GM21786 (cell line): ENCODE results near the gene CTCFL.

ENCODE experiments used
- ATAC-seq: cut with Tn5 transposase; IDR thresholded peaks from one replicate; pipeline ENCODE4 v1.9.1; 2021; ENCODE audit not compliant: unreplicated experiment

CTCFL gene

DNA sequence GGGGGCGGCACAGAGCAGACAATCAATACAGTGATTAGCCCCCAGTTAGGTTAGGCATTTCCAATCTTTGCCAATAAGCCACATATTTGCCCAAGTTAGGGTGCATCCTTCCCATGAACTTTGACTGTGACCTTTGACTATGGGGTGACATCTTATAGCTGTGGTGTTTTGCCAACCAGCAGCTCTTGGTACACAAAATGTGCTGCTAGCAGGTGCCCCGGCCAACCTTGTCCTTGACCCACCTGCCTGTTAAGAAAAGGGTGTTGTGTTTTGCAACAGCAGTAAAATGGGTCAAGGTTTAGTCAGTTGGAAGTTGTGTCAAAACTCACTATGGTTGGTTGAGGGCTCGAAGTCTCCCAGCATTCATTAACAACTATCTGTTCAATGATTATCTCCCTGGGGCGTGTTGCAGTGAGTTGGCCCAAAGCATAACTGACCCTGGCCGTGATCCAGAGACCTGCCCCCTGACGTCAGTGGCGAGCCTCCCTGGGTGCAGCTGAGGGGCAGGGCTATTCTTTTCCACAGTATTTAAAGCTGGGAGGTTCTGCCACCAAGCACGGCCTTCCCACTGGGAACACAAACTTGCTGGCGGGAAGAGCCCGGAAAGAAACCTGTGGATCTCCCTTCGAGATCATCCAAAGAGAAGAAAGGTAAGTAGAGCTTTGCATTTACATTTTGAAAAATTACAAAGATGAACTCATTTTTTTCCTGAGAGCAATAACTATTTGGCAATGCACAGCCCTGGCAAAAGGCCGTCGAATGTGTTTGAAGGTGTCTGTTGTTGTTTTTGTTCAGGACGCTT is 35.8 kb upstream of the CTCFL start, which contains the start of gene PCK1:
PCK1 (plus strand) TSS at position 557 of the 802 bp plus-strand sequence. CDS start 302 bp downstream, outside the sequence.
- ATAC-seq, result no peak

DNA sequence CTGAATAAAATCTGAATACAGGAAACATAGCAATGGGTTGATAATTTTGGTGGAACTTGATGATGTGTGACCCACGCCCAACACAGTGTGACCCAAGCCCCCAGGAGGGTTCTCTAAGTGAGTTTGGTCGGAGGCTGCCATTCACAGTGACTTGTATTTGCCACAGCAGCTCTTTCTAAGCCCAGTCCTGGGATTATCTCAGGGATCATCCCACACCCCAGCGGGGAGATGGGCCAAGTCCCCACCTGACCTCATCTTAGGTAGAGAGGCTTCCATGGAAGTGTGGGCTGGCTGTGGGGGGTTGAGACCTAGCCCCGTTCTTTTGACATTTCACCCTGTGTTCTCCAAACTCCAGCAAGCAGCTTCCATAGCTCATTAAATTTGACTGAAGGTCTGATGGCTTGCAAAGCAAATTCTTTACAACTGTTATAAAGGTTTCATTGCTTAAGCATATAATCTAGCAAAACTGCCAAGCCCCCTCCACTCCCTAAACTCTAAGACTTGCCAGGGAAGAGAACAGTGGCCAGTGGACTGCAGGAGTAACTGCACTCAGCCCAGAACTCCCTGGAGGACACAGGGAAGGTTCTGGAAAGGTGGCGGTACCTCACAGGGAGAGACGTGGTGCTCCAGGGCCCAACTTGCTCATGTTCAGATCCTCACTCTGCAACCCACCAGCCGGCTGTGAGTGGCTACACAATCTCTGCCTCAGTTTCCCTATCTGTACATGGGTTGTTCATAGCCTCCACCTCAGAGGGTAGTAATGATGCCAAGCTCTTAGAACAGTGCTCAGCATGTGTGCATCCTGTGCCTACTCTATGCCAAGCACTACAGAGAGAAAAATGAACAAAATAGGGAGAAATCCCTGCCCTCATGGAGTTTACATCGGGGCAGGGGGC is 35.0 kb upstream of the CTCFL start:
- no peak for ATAC-seq

DNA sequence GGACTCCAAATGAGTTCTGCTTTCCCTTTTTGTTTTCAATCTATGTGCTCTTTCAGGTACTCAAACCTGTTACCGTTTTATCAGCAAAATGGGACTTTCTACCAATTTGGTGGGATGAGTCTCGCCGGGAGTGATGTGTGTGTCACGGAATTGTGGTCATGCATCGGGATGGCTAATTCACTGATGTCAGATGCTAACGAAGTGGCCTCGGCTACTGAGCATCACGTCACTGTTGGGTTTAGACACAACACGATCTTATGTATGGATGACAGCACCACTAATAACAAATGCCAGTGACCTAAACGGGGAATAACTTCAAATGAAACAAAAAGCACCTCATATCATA is 34.3 kb upstream of the CTCFL start:
- no peak for ATAC-seq

DNA sequence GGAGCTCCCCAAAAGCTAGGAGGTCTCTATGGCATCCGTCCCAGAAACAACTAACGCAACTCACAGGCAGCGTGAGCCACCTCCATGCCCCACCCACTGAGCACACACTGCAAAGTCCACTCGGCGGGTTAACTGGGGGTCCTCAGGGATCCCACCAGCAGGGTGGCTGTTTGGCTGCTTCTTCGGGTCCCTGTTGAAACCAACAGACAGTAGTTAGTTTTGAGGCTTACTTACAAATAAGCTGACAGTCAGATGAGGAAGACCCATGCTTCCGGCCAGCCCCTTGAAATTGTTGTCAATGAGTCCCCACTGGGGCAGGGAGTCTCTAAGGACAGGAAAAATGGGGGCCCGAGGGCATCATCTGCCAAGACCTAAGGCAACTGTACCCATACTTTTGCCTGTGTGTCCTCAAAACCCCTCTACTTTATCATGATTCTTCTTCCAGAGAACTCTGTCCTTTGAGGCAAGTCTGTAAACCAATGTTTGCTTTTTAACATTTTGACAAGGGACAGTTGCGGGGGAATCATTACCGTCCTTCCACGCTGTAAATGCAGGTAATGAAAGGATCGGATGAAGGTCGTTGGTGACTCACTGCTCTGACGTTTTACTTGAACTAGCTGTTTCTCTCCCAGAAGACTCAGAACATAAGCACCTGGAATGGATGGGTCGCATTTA is 33.8 kb upstream of the CTCFL start:
- ATAC-seq, result no peak

DNA sequence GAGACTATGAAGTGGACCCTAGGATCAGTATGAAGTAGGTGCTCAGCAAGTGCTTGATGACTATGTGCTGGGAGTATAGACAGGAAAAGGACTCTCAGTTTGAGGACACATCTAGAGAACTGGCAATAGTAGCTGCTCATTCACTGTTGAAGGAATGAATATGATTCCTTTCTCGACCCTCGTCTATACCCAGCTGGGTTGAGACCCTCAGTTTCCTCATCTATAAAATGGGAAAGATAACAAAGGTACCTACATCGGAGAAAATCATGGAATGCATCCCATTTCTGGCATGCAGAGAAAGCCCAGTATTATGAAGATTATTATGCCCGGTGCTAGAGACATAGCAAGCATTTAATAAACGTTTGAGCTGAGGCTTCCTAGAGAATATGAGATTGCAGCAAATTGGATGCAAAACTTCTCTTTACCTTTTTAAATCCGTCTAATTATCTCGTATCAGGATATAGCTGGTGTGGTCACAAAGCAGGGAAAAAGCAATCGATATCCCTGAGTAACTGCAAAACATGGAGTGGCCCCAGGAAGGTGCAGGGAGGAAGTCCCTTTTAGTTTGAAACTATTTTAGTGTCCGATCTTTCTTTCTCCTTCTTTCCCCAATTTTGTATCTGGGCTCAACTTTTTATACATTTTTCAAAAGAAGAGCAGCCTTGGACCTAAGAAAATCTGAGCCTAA is 33.1 kb upstream of the CTCFL start:
- no peak for ATAC-seq

DNA sequence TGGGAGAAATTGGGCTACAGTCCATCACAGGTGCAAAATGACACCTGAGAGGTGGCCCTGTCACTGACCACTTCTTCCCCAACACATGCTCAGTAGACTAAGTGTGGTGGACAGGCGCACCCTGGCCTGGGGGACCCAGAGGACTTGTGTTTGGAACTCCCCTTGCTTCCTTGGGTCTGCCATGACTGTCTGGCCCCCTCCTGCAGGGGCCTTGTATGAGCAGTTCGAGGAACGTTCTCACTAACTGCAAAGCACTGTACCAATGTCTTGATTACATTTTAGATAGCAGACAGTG is 32.0 kb upstream of the CTCFL start:
- no peak for ATAC-seq

DNA sequence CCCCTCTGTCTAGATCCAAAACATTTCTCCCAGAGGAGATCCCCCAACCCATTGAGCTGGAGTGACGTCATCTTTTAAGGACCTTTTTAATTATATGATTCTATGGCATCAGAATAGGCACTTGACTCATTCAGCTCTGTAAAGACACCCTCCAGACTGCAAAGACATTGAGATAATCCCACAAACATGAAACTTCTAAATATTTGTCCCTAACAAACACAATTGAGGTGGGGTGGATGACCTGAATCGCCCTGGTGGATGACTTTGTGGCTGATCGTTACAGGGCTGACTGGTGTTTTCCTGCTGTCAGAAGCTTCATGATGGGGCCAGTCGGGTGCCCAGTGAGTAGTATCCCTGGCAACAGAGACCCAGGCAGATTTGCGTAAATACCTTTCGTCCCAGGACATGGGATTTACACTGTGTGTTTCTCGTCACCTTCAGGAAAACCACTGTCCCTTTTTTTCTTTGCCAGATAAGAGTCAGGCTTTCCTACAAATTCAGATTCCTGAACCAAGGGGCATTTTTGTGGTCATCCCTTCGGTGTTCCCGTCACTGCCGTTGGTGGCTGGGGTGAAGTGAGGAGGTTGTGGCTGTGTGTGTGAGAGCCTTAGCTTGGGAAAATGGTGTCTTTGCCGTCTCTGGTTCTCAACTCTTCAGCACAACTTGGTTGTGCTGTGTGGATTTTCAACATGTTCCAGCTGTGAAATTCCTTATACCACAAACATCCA is 30.7 kb upstream of the CTCFL start:
- no peak for ATAC-seq

DNA sequence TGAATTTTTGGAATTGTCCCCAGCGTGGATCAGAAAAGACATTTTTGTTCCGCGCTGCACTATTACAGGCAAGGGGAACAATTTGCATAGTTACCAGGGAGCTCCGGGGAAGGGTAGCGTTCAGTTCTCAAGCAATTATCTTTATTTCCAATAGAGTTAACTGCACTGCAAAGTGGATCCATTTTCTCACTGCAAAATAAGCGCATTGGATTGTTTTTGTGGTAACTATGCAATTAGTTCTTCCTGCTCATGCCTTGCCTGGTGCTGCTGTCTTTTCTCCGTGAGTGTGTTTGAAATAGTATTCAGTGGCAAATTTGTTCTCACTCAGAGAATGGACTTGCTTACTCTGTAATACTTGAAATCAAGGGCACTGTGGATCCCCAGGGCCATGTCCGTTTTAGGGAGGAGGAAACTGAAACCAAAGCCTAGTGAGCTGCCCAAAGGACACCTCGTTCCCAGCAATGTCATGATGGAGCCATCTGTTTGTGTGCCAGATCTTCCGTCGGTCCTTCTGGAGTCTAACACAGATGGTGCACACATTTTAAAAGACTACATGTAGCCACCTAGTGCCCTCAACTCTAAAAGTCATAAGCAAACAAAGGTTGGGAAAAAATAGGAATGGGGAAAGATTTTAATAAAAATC is 28.6 kb upstream of the CTCFL start:
- no peak for ATAC-seq

DNA sequence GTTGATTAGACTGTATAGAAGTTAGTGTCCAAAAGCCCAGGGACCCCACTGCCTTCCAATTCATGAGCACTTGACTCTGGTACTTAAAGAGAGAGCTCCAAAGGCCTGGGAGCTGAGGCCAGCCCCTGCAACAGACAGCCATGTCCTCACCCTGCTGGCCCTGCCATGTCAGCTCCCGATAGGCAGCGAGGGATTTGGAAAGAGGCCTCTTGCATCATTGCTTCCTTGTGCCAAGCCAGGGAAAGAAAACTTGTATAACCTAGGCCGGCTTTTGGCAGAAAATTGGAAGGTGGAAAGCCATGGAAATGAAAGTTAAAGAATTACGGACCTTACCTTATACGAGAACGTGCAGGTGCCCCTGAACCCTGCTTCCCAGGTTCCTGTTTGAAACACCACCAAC is 27.5 kb upstream of the CTCFL start:
- ATAC-seq, result no peak

DNA sequence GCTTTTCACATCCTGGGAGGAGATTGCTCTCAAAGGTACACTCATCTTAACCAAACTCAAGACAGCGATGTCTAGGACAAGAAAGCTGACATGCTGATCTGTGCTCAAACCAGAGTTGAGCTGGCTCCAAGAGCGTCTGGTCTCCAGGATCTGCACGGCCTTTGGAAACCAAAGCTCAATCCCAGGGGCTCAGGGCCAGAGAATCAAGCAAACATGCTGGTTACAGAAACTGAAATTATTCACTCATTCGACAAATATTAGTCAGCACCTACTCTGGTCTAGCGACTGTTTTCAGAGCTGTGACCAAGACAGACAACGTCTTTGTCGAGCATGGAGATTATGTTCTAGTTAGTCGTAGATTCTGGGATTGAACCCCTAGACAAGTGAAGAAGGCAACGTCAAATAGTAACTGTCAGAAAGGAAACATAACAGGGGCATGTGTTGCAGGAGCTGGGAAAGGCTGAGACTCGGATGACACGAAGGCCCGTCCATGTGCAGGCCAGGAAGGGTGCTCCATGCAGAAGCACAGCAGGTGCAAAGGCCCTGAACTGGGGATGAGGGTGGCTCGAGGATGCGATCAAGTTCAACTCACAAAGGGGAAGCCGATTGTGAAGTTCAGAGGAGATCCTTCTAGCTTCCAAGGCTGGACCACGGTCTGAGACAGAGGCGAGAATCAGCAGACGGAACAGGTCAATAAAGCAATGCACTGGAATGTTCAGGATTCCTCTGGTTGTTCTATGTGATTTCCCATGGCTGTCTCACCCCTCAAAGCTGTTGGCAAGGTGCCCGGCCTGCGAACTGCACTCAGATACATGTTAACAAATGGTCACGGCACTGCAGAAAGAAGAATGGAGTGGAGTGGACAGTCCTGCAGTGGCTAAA is 23.5 kb upstream of the CTCFL start:
- ATAC-seq, result no peak

DNA sequence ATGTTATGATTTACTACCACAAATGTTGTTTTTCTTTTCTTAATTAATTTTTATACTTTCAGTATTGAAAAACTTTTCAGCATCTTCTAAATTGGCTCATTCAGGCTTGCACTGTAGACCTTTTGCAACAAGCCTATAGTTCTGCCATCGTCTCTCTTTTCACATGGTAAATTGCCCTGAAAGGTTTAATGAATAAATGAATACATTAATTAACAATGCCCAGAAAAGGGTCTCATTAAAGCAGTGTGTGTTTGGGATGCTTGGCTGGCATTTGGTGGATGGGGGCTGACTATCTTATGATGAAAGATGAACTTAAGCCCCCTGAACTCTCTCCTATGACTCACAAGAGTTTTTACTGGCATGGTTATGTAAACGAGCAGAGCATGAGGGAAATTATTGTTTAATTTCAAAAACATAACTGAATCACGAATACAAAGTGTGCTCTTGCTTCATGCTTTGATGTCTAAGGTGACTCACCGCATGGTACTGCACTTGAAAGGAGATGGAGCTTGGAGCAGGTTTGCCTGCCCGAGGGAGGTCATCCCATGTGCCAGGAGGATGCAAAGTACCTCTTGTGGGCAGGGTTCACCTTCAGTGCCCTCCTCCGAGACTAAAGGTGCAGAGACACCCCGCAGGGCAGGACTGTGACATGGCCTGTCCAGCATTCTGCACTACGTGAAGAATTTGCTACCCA is 22.2 kb upstream of the CTCFL start:
- no peak for ATAC-seq

DNA sequence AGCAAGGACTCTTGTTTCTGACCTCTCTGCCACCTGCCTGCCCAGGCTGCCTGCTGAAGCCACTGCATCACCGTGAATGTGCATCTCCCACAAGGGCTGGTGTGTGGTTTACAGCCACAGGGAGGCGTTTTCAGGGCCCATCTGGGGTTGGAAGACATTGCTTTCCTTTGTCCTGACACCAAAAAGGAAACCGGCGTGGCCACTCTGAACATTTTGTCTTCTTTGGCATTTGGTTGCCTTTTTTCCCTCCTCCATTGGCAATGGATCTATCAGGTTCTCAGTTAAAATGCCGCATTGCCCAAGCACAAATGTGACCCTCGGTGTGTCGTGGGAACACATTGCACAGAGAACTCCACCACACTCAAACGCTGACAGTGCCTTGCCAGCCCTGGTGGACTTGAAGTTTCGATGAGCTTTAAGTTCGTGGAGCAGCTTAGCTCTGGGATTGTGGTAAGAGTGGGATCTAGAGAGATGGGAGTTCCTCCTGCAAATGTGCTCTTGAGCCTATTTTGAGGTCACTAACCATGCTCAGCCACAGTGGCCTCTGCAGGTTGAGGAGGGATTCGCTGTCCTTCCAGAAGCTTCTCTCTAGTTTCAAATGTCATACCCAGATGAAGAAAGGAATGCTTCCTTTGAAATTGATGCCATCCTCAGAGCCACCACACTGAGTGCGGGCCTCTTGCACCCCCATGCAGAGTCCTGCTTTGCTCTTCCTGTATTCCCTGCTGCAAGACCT is 21.2 kb upstream of the CTCFL start:
- no peak for ATAC-seq

DNA sequence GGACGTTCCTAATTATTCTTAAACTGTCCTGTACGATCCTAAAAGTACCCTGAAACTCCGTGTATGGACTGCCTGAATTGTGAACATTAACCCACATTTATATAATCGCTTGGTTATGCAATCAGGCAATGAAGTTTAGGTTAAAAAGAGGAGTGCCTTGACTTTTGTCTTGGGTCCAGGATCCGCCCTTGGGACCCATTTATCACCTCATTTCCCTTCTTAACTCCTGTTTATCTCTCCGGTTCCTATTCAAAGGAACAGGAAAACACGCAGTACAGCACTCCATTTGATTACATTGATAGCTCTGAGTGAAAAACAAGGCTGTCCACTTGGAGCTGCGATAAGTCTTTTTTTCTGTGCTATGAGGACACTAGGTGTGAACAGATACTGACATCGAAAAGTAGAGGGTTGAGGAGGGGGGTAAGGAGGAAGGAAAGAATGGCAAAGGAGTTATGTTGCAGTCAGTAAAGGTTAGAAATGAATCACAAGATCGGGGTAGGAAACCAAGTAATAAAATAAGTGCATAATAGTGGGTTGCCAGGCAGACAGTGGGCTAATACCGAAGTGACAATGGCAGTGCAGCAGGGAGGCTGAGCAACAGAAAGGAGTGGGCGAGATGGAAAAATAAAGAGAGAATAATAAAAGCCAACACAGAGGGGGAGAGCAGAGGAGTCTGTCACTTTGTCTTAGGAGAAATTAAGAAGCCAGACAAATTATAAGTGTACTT is 20.1 kb upstream of the CTCFL start:
- no peak for ATAC-seq

DNA sequence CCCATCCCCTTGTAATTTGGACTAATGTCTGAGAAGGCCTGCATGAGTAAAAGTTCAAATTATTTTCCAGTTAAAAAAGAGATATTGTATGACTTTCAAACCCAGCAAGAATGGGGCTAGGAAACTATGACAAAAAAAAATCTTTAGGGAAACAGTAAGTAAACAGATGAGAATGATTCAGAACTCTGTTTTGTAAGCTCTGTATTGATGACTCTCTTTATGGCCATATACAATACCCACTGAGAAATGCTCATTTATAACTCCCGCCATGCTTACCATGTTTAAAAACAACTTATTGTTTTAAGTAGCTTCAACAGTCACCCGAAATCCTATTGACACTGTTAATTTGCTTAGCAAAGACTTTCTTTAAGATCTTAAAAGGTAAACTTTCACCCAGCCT is 18.8 kb upstream of the CTCFL start:
- no peak for ATAC-seq

DNA sequence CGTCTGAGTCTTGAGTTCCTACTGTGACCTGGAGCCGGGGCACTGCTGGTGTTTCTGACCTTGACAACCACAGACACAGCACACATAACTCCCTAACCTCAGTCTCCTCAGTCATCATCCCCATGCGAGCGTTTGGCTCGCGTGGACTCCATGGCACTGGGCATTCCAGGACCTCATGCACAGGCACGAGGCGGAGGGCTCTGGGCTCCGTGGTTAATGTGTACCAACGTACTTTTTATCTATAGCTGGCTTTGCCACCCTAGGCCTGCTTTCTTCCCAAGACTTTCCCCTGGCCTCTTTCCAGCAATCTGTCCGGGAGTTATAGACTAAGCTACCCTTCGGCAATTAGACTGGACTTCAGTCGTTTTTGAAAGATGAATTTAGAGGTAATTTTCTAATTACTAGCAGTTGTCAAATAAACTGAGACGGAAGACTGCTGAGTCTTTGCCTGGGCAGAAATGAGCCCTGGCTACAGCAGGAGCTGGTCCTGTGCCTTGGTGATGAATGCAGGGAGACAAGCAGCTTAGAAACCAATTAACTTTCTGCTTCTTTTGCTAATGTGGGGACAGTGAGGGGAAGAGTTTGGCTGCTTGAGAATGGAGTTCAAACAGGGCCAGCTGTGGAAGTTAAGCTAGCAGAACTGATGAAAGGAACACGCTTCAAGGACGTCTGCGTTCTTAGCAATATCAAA is 16.1 kb upstream of the CTCFL start:
- ATAC-seq, result no peak

DNA sequence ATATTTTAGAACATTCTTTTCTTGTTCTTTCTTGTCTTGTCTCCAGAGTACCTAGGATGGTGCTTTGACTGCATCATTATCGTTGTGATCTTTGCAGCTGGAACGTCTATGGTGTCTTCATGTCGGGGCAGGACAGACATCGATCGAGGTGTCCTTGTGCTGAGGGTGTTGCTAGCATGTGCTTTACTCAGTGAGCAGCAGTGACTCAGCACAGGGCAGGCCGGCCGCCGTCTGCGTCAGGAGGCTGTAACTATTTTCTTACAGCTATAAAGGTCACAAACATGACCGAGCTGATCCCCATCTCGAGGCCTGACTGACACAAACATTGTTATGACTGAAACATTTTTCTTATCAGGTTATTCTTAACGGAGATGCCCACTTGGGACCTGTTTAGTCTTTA is 14.9 kb upstream of the CTCFL start:
- ATAC-seq, result no peak

DNA sequence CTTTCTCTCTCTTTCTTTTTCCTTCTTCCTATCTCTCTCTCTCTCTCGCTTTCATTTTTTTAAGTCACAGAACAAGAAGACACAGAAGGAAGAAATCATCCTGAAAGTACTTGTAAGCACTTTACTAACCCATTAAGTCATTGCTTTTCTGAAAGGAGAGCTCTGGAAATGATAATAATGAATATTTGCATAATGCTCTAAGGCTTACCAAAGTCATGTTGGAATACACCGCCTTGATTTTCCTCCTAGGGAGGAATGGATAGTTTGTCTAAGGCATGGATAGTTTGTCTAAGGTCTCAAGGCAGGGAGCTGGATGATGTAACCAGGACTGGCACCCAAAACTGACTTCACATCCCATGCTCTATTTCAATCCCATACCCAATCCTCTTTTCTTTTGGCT is 12.9 kb upstream of the CTCFL start:
- no peak for ATAC-seq
